Measurements from ENCODE around the gene DERL3. TPM values are rescaled to one million over a fixed set of nuclear protein-coding genes. Genes with fewer than 3 reads are reported as not detected.

The DERL3 gene

Small RNAs within 50 kb of the gene (small RNA-seq; reads per million reads assigned to genes)
- gene RN7SL268P (ENCODE audit: insufficient read depth): not detected

Measured in neuronal stem cell (in vitro differentiated cells).